Stimulated activated CD4-positive, alpha-beta T cell treated with anti-CD3 and anti-CD28 coated beads, Interleukin-15, amount 100 ng/mL, for 1 hour (primary cell): ENCODE data around the gene KIRREL3.

Experiments used
- DNase-seq, 2 donors: peaks; one replicate each; pipeline ENCODE4 v3.0.0-alpha.2; 2020; ENCODE audit warnings: low read depth in 1 of 2, low spot score in 1 of 2

KIRREL3 gene

GRCh38 chr11:127000291-127000968 is at the start of gene KIRREL3:
Gene KIRREL3, minus strand, starts transcription at chr11:127000770.
- DNase-seq, result no peak

DNA sequence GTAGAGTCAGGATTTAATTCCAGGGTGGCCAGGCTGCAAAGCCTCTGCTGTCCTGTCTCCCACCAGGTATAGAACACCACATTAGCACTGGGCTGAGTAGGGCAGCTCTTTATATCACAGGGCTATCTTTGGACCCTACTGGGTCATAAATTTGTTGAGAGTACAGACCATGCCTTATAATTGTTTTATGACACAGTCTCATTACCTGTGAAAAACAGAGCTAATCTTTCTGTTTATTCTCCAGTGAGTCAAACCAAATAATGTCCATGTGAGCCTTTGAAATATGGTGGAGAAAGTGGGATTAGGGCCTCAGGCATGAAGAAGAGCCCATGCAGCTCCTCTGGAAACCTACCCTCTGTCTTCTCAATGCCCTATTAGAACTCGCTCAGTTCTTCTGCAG is 49.6 kb upstream of the KIRREL3 start:
- no peak for DNase-seq

GRCh38 chr11:127049486-127049885 is 48.9 kb upstream of the KIRREL3 start:
- no peak for DNase-seq

DNA sequence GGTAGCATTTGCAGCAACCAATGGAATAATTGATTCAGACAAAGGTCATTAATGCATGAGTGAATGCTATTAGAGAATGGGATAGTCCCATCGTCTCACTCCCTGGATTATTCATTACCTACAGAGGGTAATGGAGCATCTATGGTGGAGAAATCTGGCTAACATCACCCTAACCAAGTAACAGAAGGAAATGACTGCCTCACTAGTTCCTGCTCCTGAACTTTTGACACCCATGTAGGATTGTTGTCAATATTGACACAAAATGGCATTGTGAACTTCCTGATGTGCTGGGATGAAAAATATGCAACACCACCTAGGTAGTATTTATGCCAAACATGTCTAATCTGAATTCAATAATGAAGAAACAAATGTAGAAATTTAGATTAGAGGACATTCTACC is 44.0 kb upstream of the KIRREL3 start:
- DNase-seq, result no peak

DNA sequence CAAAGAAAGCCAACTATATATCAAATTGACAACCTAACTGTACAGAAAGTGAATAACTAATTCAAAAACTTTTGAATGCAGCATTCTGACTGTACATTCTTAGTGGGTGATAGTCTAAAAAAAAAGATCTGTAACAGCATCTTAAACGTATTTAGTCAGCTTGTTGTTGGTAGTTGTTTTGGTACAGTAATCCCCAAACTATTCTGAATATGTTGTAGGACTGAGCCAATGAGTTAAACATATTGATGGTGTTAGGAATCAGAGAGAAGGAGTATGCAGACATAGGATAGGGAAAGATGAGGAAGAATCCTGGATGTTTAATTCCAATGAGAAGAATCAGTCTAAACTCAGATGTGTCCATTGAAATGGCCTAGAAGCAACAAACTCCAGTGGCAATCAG is 41.9 kb upstream of the KIRREL3 start:
- DNase-seq, result no peak

- no peak for DNase-seq
Observed at GRCh38 chr11:127039591-127039990, 39.0 kb upstream of the KIRREL3 start.

GRCh38 chr11:127037596-127037995 is 37.0 kb upstream of the KIRREL3 start:
- no peak for DNase-seq

GRCh38 chr11:127037001-127037400 is 36.4 kb upstream of the KIRREL3 start:
- no peak for DNase-seq

DNA sequence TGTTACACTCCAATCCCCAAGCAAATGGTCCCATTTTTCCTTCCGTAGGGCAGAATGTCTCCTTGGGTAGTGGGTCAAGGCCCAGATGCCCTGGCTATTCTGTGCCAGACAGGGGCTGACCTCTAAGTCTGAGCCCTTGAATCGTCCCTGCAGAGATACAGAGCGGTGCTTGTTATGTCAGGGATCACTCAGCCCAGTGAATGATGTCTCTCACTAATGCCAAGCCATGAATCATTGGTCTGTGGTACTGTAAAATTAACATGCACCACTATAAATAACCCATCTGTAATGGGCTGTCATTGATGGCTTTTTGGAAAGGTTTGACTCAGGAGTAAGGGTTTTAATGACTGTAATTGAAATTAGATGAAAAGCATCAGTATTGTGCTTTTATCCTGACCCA is 35.3 kb upstream of the KIRREL3 start:
- DNase-seq, result no peak

DNA sequence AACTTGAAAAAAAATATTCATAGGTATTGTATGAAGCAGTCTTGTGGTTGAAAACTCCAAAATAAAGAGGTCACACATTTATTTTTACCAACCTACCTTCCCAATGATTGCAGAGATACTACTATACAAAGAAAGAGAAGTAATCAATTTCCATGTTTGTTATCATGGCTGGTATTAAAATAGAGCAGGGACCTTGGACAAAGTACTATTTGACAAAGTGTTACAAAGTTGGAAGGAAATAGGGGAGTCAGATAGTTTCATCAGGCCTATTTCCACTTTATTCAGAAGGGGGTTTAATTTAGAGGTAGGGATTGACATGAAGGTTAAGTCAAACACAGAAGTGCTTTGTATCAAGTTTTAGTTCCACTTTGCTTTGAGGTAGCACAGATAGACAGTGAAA is 34.4 kb upstream of the KIRREL3 start:
- no peak for DNase-seq

GRCh38 chr11:127028648-127029047 is 28.1 kb upstream of the KIRREL3 start:
- no peak for DNase-seq

- no peak for DNase-seq
Observed at GRCh38 chr11:127027789-127028188, 27.2 kb upstream of the KIRREL3 start.

GRCh38 chr11:127027000-127027399 is 26.4 kb upstream of the KIRREL3 start:
- DNase-seq, result no peak

GRCh38 chr11:127023991-127024390 is 23.4 kb upstream of the KIRREL3 start:
- DNase-seq, result no peak

GRCh38 chr11:127018683-127019279 is 18.2 kb upstream of the KIRREL3 start:
- DNase-seq, result no peak

DNA sequence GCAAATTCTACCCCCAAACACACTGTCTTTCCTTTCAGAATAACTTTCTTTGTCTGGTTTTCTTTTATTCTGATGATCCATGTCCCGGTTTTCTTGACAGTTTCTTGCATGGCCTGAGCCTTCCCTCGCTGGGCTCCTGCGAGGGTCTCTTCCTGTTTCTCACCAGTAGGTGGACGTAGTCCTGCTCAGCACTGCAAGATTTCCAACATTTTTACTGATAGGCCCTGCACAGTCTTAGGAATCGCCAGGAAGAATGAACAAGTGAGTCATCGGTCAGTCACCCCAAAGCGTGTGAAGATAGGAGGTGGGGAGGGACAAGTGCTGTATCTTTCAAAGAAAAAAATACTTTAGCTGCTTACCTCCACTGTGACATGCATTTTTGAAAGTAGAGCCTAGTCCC is 16.9 kb upstream of the KIRREL3 start:
- DNase-seq, result no peak

DNA sequence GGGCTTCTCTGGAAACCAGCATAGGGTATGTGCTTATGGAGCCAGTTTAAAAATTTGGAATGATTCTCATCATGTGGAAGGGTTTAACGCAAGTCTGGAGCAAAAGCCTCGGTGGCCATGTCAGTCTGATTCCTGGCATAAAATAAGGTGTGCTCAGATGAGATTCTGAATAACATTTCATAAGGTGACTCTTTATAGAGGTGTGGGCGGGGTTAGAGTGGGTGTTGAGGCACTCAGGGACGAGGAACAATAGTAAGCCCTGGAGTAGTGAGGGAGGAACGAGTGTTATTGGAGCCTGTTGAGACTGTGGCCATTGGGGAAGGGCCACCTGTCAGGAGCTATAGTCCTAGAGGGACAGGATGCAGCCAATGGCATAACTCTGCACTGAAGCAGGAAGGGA is 13.0 kb upstream of the KIRREL3 start:
- DNase-seq, result no peak

DNA sequence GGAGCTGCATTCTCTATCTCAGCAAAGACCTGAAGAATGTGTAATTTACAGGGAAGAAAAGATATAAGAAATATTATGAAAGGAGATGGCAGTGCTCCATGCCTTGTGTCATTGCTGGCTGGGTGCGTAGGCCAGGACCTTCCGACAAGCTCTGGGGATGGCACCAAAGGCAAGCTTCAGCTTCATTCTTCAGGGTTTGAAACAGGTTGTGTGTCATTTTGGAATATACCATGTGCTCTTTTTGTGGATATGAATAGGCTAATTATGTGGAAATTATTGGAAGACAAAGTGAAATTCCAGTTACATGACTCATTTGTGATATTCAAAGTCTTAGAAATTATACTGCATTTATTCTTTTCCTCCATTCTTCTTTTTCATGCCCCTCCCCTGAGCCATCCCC is 5.7 kb upstream of the KIRREL3 start:
- DNase-seq, result no peak

DNA sequence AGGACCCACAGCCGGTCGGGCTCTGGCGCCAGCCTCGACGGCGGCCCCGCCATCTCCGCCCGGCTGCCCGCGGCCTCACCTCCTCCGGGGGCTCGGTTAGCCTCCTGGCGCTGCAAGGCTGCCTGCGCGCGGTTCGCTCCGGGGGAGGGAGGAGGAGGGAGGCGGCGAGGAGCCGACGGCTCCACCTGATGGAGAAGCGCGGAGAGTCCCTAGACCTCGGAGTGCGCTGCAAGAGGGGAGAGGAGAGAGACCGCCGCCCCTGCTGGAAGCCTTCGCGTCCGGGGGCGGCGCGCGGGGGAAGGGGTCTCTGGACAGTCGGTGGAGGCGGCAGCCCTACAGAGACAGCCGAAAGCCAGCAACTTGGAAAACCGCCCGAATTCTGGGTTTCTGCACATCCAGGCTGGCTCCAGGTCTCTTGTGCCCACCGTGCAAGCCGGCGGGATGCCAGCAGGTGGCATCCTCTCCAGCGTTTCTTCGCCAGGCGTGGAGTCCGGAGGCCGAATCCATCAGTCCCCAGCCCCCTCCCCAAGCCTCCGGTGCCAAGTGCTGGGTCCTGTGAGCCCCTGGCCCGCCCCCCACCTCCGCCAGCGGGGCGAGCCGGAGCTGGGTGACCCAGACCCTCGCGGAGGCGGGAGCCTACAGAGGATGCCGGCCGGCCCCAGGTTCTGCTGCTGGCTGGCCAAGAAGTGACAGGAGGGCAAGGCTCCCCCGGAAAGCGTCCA is 2.9 kb upstream of the KIRREL3 start:
- DNase-seq, result no peak

GRCh38 chr11:127002669-127003259 is 2.2 kb upstream of the KIRREL3 start:
- DNase-seq, result no peak

DNA sequence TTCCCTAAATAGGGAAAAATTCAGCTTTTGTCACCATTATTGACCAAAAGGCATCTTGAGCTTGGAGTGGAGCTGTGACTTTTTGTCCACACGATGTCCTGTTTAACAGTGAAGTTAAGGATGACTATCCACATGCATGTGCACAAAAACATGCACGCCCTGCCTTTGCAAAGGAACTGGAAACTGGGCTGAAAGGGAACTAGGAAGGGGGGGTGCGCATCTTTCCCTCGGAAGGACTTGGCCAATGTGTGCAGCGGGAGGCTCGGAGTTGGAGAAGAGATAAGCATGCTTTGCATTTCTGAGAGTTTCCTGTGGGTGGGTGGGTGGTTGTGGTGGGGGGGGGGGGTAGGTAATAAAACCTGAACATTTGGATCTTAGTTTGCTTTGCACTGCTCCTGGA is 411 bp upstream of the KIRREL3 start:
- DNase-seq, result no peak

GRCh38 chr11:126999366-126999765 is 1.2 kb downstream of the KIRREL3 start:
- no peak for DNase-seq
